ENCODE measurements around the gene ORAI3.

The ORAI3 gene

DNA sequence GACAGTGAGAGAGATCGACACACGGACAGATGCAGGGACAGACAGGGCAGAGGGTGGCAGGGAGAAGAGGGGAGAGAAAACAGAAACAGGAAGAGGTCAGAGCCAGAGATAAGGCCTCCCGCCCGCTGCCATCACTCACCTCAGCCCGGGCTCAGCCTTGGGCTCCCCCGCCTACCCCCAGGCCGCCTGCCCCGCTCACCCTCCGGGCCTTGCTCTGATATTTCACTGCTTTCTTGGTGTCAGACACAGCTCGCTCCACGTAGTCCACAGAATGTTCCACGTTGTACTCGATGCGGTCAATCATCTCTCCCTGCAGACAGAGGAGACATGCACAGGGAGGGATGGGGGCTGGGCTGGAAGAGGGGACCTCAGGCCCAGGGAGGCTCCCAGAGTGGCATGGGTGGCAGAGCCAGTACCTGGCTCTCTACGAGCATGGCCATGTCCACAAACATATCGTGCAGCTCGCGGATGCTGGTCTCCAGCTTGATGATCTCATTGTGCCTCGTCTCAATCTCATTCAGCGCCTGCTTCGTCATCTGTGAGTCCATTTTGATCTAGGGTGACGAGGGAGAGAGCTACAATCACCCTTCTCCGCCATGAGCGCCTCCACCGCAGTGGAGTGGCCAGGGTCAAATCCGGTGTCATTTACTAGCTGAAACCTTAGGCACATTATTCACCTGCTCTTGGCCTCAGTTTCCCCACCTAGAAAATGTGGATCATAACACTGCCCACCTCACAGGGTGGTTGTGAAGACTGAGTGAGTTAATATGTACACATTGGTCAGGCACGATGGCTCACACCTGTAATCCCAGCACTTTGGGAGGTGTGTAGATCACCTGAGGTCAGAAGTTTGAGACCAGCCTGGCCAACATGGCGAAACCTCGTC lies 44.3 kb downstream of the ORAI3 start:
- no peak for DNase-seq

DNA sequence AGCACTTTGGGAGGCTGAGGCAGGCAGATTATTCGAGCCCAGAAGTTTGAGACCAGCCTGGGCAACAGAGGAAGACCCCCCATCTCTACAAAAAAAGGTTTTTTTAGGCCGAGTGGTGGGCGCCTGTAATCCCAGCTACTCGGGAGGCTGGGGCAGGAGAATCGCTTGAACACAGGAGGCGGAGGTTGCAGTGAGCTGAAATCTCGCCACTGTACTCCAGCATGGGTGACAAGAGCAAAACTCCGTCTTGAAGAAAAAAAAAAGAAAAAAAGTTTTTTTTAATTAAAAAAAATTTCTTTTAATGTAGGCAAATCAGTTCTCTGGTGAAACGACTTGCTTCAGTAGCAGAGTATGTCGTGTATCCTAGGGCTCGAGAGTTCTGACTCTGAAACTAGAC lies 47.1 kb downstream of the ORAI3 start:
- no peak for DNase-seq

DNA sequence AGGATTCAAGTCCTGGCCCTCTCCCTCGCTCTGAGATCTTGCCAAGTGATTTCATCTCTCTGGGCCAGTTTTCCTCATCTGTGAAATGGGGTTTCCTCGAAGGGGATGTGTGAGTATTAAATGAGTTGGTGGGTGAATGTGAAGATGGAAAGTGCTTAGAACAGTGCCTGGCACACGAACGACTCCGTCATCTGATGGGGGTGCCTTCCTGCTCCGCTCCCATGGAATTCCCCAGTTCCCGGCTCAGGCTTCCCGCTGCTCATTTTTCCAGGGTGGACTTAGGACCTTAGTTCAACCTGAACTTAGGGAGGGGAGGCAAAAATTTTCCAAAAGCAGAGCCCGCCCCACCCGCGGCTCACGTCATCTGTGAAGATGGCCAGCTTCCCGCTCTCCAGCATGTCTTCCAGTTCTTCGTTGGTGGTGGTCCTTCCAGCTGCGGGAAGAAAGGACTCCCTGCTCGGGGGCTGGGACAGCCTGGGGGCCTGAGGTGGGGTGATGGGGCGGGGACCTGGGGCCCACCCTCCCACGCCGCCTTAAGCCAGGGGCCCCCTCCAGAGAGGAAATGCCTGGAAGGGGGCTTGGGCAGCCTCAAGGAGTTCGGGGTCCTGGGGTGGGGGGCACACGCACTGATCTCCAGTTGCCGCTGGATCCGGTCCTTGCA lies 47.6 kb downstream of the ORAI3 start:
- no peak for DNase-seq

DNA sequence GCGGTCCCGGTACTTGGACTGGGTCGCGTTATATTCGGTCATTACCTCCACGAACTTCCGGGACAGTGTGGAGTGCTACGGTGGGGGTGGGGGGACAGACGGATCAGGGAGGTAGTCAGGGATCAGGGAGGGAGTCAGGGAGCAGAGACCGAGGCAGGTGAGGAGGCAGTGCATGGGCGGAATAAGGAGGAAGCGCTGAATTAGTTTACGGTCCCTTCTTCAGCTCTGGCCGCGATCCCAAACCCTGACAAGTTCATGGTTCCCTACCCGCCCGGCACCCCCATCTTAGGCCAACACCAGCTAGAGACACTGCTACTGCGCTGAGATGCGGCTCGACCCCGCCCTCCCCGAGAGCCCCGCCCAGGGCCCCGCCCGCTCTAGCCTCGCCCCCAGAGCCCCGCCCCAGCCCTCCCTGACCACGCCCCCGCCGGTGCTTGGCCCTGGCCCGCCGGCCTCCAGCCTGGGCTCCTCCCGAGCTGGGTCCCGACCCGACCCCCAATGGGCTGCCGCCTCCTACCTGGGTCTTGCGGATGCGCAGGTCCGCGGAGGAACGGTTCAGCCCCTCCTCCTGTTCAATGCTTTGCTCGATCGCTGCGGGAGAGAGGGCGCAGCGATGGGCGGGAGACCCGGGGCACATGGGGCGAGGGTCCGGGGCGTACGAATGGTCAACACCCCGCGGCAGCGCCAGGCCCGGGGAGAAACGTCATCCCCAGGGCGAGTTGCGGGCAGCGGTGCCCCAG lies 48.3 kb downstream of the ORAI3 start:
- DNase-seq: peak in 1 of 3 experiments; percentile 11

DNA sequence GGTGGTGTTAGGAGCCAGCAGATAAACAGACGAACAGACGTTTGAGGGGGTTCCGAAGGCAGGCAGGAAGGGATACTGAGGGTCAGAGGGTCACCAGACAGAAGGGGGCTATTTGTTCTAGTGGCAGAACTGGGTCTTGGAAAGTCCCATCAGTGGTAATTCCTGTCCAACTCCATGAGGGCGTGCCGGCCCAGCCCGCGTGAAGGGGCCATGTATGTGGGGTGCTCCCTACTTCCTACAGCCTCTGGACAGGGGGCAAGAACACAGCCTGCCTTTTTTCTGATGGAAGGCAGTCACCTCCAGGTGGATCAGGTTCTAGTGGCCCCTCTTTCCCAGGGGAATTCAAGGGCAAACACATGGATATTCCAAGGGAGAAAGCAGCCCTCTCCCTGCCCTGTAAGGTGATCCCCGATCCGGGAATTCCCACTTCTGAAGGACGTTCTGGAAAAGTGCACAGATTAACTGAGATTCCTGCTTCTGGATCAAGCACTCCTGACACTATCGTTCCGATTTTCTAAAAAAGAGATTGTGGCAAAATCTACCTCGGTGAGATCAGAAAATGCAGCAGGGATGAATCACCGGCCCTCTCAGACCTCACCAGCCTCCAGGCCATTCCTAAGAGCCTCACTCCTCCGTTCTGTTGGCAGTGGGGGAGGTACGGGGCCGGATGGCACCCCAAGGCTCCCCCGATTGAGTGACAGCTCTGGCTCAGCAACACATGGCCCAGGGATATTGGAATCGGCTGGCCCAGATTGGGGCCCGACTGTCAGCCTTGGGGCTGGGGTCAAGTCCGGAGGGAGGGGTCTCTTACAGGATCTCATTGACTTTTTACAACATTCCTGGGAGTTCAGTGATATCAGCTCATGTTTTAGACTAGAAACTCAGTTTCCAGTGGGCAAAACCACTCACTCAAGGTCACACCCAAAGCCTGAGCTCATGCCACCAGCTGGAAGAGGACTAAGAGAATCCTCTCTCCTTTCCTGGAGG lies 49.1 kb downstream of the ORAI3 start:
- no peak for DNase-seq

DNA sequence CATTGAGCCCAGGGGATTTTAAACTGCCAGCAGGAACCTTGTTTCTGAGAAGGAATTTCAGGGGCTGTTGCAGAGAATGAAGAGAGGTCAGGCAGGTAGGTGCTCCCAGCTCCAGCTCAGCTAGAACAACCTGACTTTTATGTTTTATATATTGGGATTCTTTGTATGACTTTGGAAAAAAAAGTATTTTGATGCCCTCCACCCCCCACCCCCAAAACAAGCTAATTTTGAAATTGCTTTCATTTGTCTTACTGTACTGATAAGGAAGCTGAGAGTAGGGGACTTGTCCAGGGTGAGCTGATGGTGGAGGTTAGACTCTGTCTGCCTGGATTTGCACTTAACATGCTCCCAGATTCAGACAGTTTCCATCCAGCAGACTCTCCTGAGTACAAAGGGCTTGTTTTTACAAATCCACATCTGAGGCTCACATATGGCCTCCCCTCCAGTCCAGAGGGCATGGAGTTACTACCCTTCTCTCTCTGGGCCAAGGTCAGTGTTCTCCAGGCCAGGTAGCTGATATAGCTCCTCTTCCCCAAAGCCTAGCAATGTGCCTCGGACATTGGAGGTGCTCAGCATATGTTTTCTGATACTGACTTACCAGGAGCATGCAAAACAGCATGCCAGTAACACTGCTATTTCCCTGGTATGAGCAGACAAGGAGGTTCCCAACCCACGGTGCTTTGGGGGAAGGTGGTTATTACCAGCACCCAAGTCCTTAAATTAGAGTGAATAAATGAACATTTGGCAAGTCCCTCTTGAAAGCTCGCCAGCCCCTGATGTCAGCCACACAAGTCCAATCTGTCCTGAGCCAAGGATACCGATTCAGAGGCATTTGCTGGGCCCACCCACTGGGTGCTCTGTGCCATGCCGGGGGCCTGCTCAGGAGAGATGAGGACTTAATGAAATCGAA lies 50.2 kb downstream of the ORAI3 start:
- DNase-seq: no peak

DNA sequence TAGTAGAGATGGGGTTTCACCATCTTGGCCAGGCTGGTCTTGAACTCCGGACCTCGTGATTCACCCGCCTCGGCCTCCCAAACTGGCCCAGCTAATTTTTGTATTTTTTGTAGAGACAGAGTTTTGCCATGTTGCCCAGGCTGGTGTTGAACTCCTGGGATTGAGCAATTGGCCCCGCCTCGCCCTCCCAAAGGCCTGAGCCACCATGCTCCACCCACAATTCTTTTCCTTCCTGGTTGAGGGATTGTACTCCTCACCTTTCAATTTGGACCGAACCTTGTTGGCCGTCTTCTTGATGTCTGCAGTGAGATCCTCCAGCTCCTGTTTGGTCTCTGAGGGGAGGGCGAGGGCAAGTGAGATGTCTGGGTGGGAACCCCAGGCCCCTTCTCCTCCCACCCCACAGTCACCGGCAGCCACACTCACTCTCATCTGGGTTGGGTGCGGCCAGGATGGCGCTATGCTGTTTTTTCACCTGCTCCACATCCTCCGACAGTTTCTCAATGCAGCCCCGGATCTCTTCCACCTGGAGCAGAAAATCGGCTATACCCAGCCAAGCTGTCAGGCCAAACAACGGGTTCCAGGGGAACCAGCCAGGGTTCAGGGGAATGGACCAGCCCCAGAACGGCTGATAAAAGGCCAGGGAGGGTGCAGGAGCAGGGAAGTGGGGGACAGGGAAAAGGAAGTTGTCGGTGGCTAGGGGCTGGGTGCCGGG lies 52.0 kb downstream of the ORAI3 start:
- no peak for DNase-seq

DNA sequence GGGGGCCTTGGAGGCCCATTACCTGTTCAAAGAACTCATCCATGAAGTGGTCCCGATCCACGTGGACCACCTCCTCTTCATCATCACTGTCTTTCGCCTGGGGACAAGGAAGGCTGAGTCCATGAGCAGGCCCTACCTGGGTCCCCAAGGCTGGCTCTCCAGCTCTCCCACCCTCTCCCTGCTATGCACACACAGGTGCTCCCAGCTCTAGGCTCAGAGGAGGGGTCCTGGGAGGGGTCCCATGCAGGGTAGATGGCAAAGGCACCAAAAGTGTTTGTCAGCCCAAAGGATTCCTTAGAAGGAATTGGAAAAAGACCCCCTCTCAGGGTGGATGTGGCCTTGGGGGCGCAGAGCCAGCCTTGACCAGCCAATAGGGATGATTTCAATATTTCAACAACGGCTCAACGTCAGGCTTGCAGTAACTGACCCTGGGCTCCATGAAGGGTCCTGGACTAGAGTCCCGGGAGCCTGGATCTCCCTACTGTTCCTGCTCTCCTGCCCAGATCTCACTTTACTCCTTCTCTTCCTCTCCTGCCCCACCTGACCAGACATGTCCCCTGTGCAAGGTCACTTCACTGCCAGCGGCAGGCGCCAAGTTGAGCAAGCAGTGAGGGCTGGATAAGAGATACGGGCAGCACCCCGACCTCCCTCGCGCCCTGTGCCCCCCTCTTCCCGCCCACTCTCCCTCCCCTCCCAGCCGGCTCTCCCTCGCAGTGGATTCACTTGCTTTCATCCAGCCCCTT lies 52.8 kb downstream of the ORAI3 start:
- no peak for DNase-seq

DNA sequence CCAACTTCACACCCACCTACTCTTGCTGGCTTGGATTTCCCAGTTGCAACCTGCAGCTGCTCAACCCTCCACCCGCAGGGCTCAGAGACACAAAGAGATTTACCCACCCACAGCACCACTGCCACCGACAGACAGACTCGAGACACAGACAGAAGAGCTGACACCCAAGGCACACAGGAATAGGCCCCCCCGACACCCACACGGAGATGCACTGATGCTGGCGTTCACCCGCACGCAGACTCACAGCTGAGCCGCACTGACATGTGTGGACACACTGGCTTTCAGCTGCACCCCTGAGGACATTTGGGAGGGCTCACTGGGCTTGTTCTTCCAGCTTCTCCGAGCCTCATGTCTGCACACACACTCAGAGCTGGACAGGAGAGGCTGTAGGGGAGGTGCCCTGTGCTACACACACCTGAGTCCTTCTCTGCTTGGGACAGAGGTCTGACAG lies 53.4 kb downstream of the ORAI3 start:
- DNase-seq: no peak

DNA sequence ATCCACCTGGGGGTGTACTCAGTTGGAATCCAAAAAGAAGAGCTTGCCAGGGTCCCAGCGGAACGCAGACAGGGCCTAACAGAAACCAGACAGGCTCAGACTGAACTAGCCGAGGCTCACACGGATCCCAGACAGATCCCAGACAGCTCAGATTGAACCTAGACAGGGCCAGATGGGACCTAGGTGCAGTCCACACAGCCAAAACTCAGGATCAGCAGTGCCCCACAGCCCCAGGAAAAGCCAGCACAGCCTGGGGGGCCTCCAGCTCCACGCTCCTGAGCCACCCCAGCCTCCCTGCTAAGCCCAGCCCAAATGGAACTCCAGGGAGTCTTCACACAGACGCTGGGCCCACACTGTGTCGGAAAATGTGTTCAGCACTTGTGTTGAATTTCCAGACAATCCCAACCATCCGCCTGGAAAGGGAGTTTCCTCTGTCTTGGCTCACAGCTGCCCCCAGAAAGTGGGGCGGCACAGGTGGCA lies 54.0 kb downstream of the ORAI3 start:
- no peak for DNase-seq

DNA sequence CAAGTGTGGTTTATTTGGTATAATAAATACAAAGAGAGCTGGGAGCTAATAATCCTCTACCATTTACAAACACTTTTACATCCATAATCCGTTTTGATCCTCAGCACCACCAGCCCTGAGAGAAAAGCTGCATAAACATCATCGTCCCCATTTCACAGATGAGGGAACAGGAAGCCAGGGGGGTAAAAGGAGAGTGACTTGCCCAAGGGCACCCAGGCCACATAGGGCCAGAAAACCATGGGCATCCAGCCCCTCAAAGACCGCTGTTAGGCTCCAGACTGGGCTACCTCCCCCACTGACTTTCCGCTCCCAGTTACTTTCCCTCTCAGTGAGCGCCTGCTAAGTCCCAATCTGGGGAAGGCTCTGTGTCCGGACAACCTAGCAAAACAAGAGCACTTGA lies 54.9 kb downstream of the ORAI3 start:
- no peak for DNase-seq
